Neural crest cell (in vitro differentiated cells): Measurements from ENCODE around the gene DEPP1. TPM values are rescaled to one million over a fixed set of nuclear protein-coding genes. Genes with fewer than 3 reads are reported as not detected.

Source experiments
- DNase-seq: peaks from one replicate; pipeline ENCODE4 v3.0.0; 2021; ENCODE audit warnings: low read depth, mixed read lengths, low spot score
- H3K27ac Mint-ChIP-seq: one replicate; pipeline ENCODE4 v1.8.0; 2021; ENCODE audit warnings: mild to moderate bottlenecking, mixed read lengths; ENCODE audit not compliant: unreplicated experiment
- H3K27me3 Mint-ChIP-seq: 2 replicates; pipeline ENCODE4 v1.8.0; 2021; ENCODE audit warnings: low read depth, mild to moderate bottlenecking, mixed read lengths
- H3K36me3 Mint-ChIP-seq: 2 replicates; pipeline ENCODE4 v1.8.0; 2021; ENCODE audit warnings: low read depth, mild to moderate bottlenecking, mixed read lengths
- H3K4me1 Mint-ChIP-seq: 2 replicates; pipeline ENCODE4 v1.8.0; 2021; ENCODE audit warnings: mixed read lengths
- H3K4me3 Mint-ChIP-seq: one replicate; pipeline ENCODE4 v1.8.0; 2021; ENCODE audit warnings: mild to moderate bottlenecking, mixed read lengths
- H3K9me3 Mint-ChIP-seq: 2 replicates; pipeline ENCODE4 v1.8.0; 2021; ENCODE audit warnings: mixed read lengths
- total RNA-seq: library from RNA; stranded (reverse); gene quantifications from 2 replicates; pipeline ENCODE4 v1.2.1, GENCODE V29; 2021
- TF ChIP-seq, protein P1 (sequence below): fragments of 200-600 bp; sonication (generic); conservative IDR thresholded peaks from 2 replicates; pipeline ENCODE4 v1.5.0; 2021; ENCODE audit warnings: antibody characterized with exemption, mild to moderate bottlenecking

Gene DEPP1
- total RNA-seq, 1 donor from 2014 or later = 1.1 TPM

DNA sequence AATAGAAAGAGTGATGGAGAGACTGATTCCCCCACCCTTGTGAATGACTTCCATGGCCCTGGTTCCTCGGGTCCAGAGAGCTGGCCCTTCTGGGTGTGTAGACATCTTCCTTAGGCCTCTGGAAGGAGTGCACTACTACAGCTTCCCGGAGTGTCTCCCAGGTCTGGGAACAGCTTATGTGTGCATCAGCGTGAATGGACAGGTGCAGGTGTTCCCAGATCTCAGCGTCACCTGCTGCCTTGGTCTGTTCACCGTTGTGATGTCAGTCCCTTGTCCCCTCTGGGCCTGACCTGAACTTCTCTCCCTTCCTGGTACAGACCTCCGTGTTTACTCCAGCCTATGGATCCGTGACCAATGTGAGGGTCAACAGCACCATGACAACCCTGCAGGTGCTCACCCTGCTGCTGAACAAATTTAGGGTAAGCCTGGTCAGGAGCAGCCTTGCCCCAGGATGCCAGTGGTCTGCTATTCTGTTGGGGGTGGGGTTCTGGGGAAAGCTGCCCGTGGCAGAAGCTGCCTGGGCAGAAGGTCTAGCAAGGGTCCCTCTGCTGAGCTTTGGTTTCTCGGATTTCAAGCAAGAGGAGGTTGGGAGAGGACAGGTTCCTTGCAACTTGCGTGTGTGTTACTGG lies 10.5 kb upstream of the DEPP1 start:
- Mint-ChIP-seq H3K36me3 (peaks cover 3% of the 10 kb centered on the region), H3K27me3 (no peaks in the 10 kb centered on the region), H3K4me1 (peaks cover 26% of the 10 kb centered on the region), H3K4me3 (no peak overlapping the region), H3K9me3 (no peaks in the 10 kb centered on the region), H3K27ac (no peak overlapping the region)
- no peak for DNase-seq
- TF ChIP-seq, protein P1, sequence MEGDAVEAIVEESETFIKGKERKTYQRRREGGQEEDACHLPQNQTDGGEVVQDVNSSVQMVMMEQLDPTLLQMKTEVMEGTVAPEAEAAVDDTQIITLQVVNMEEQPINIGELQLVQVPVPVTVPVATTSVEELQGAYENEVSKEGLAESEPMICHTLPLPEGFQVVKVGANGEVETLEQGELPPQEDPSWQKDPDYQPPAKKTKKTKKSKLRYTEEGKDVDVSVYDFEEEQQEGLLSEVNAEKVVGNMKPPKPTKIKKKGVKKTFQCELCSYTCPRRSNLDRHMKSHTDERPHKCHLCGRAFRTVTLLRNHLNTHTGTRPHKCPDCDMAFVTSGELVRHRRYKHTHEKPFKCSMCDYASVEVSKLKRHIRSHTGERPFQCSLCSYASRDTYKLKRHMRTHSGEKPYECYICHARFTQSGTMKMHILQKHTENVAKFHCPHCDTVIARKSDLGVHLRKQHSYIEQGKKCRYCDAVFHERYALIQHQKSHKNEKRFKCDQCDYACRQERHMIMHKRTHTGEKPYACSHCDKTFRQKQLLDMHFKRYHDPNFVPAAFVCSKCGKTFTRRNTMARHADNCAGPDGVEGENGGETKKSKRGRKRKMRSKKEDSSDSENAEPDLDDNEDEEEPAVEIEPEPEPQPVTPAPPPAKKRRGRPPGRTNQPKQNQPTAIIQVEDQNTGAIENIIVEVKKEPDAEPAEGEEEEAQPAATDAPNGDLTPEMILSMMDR = no peak

DNA sequence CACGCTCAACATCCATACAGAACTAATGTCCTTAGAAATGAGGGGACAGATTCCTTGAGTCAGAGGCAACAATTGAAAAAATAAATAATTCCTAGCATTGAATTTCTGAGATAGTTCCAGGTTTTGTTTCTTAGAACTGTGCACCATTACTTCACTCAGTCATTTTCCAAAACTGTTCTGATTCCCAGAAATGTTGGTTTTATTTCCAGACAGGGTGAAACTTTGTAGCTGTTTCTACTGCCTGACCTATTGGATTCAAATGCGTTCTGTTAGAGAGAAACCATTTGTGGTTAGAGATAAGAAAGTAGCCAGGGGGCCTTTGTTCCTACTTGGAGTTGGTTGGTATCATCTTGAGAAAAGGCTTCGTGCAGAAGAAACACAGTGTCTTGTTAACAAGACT lies 8.1 kb upstream of the DEPP1 start:
- Mint-ChIP-seq H3K4me3 (no peak overlapping the region), H3K27me3 (no peaks in the 10 kb centered on the region), H3K27ac (no peak overlapping the region), H3K9me3 (no peaks in the 10 kb centered on the region), H3K4me1 (peaks cover 24% of the 10 kb centered on the region), H3K36me3 (peaks cover 3% of the 10 kb centered on the region)
- TF ChIP-seq, protein P1 = no peak
- DNase-seq = no peak

DNA sequence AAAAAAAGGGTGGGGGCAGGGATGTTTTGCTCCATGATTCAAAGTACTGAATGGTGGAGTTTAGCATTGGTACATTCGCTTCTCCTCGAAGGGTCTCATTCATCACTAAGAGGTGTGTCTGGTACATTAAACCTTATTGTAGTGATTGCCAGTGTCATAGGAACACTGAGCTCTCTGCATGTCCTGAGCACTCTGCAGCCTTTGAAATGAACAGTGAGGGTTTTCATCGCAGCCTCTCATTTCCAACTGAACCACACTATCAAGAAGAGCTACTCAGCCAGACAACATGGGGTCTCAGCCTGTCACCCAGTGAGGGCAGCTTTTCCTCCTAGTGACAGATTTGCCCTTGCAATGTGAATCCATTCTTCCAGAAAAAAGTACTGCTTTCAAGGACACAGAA lies 7.6 kb upstream of the DEPP1 start:
- Mint-ChIP-seq H3K4me3 (no peak overlapping the region), H3K27ac (no peak overlapping the region), H3K4me1 (peaks cover 24% of the 10 kb centered on the region), H3K9me3 (no peaks in the 10 kb centered on the region), H3K36me3 (peaks cover 3% of the 10 kb centered on the region), H3K27me3 (no peaks in the 10 kb centered on the region)
- TF ChIP-seq, protein P1 = no peak
- no peak for DNase-seq

DNA sequence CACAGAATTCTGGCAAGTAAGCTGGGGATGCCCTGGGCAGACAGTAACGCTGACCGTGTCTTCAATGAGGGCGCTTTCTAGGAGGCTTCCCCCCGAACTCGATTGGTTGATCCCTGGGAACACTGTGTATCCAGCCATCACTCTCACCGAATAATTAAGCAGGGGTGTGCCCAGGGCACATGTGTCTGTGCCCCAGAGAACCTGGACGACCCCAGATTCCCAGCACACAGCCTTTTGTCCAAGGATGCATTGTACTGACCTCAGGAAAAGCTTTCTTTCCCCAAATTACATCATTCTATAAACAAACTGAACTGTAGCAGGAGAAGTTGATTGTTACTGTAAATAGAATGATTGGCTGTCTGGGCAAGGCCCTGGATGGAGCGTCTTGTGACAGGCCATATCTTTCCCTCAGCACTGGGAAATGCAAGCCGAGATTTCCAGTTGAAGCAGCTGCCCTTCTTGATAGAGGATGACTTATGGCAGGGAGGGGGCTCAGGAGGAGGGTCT lies 6.6 kb upstream of the DEPP1 start:
- H3K36me3 Mint-ChIP-seq = peaks cover 3% of the 10 kb centered on the region
- H3K4me1 Mint-ChIP-seq = peaks cover 26% of the 10 kb centered on the region
- DNase-seq = no peak

GRCh38 chr10:44984671-44985101 lies 6.1 kb upstream of the DEPP1 start:
- peaks cover 3% of the 10 kb centered on the region for H3K36me3 Mint-ChIP-seq
- no peaks in the 10 kb centered on the region for H3K27me3 Mint-ChIP-seq
- H3K4me3 Mint-ChIP-seq = no peak overlapping the region
- no peak for DNase-seq
- TF ChIP-seq, protein P1 = no peak
- H3K4me1 Mint-ChIP-seq = peaks cover 26% of the 10 kb centered on the region
- H3K9me3 Mint-ChIP-seq = no peaks in the 10 kb centered on the region
- no peak overlapping the region for H3K27ac Mint-ChIP-seq

More for the DNA sequence above, 6.6 kb upstream of the DEPP1 start:
- Mint-ChIP-seq H3K27me3 (no peaks in the 10 kb centered on the region), H3K27ac (no peak overlapping the region), H3K9me3 (no peaks in the 10 kb centered on the region), H3K4me3 (no peak overlapping the region)
- TF ChIP-seq, protein P1 = no peak
